ENCODE measurements around the gene DHCR24.
"Not testable (repeated sequence)": the region's sequence is repeated elsewhere in the genome, so short reads cannot be mapped to it uniquely, and the experiment has no call there.

DHCR24 gene

DNA sequence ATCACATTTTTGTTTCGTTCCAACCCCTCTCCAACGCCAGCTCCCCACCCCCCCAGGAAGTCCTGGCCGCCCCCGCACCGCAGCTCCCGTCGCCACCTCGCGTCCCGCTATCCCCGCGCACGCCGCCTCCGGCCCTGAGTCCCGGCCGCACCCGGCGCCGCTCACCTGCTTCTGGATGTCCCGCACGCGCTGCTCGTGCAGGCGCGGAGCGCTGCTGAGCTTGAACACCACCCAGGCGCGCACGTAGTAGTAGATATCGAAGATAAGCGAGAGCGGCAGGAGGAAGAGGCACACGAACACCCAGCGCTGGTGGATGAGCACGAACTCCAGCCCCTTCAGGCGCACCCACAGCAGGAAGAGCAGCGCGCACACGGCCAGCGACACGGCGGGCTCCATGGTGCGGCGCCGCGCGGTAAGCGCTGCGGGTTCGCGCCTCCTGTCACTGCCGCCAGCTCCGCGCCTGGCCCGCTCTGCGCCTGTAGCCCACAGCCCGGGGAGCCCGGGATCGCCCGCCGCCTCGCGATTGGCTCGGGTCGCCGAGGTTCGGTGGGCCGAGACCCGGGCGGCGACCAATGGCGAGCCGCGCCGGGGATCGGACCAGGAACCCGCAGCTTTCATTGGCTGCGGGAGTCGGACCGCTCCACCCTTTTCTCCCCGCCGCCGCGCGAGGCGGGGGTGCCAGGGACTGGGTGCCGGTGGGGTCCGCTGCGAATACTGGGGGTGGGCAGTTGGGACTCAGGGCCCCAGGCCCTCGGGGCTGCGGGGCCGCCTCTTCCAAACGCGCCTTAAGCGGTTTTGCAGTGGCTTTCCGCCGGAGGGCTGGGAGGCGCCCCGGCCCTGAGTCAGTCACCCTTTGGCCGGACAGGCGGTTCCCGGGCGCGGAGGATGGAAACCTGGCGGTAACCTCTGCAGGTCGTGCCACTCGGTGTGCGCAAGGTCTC is at the start of gene DHCR24:
Gene DHCR24 (minus strand): TSS at position 472 of the 941 bp plus-strand sequence. CDS start 76 bp downstream, at position 396.
- peaks cover 11% of the 10 kb centered on the region for H3K27me3 Mint-ChIP-seq (ENCODE audit: low read depth)
- H3K27ac Mint-ChIP-seq: peak within 1 kb of the TSS; percentile 87
- peaks cover 42% of the 10 kb centered on the region for H3K4me1 Mint-ChIP-seq (ENCODE audit: low read depth)
- H3K9me3 Mint-ChIP-seq: no peaks in the 10 kb centered on the region
- H3K36me3 Mint-ChIP-seq (ENCODE audit: low read depth): peaks cover 27% of the 10 kb centered on the region
- peak; percentile 90 for DNase-seq (ENCODE audit: low spot score)
- H3K4me3 Mint-ChIP-seq: peak within 1 kb of the TSS; percentile 97

DNA sequence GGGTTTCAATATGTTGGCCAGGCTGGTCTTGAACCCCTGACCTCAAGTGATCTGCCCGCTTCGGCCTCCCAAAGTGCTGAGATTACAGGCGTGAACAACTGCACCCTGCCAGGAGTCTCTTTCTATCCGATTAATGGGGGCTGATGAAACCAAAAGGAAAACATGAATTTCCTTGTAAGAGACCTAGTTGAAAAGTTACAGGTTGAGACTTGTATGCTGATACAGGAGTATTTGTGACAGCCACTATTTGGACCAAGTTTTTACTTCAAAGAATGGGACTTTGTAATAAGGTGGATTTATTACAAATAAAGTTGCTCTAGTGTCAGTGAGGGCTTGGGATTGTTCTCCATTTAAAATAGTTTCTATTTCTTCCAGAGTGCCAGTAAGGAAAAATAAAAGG is 49.8 kb upstream of the DHCR24 start:
- no peak for DNase-seq (ENCODE audit: low spot score)
- no peaks in the 10 kb centered on the region for H3K9me3 Mint-ChIP-seq
- no peaks in the 10 kb centered on the region for H3K4me1 Mint-ChIP-seq (ENCODE audit: low read depth)
- no peak overlapping the region for H3K4me3 Mint-ChIP-seq
- H3K27me3 Mint-ChIP-seq (ENCODE audit: low read depth): peaks cover 24% of the 10 kb centered on the region
- no peaks in the 10 kb centered on the region for H3K36me3 Mint-ChIP-seq (ENCODE audit: low read depth)
- no peak overlapping the region for H3K27ac Mint-ChIP-seq

DNA sequence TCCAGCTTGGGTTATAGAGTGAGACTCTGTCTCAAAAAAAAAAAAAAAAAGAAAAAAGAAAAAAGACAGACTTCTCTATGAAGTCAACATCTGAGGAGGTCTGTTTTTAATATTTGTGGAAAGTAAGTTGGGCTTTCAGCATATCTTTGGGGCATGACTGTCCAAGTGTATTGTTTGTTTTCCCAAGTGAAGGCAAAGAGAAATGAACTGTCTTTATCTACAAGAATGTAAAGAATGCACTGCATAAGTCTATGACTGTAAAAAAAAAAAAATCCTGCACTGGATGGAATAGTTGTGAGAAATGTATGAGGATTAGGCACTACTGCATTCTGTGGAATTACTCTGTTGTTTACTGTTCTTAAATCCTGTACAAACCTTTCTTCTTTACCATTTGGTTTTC is 47.9 kb upstream of the DHCR24 start:
- peaks cover 21% of the 10 kb centered on the region for H3K27me3 Mint-ChIP-seq (ENCODE audit: low read depth)
- no peaks in the 10 kb centered on the region for H3K9me3 Mint-ChIP-seq
- no peak overlapping the region for H3K4me3 Mint-ChIP-seq
- H3K36me3 Mint-ChIP-seq (ENCODE audit: low read depth): no peaks in the 10 kb centered on the region
- DNase-seq (ENCODE audit: low spot score): no peak
- H3K4me1 Mint-ChIP-seq (ENCODE audit: low read depth): no peaks in the 10 kb centered on the region
- no peak overlapping the region for H3K27ac Mint-ChIP-seq

DNA sequence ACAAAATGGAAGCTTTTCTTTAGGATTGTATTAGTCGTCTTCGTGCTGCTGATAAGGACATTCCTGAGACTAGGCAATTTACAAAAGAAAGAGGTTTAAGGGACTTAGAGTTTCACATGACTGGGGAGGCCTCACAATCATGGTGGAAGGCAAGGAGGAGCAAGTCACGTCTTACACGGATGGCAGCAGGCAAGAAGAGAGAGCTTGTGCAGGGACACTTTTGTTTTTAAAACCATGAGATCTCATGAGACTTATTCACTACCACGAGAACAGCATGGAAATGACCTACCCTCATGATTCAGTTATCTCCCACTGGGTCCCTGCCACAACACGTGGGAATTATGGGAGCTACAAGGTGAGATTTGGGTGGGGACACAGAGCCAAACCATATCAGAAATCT is 47.1 kb upstream of the DHCR24 start:
- not testable (repeated sequence) for H3K36me3 Mint-ChIP-seq (ENCODE audit: low read depth); H3K9me3 Mint-ChIP-seq; H3K4me3 Mint-ChIP-seq; H3K4me1 Mint-ChIP-seq (ENCODE audit: low read depth); DNase-seq (ENCODE audit: low spot score); H3K27ac Mint-ChIP-seq
- peaks cover 21% of the 10 kb centered on the region for H3K27me3 Mint-ChIP-seq (ENCODE audit: low read depth)

- no peaks in the 10 kb centered on the region for H3K9me3 Mint-ChIP-seq
- no peaks in the 10 kb centered on the region for H3K4me1 Mint-ChIP-seq (ENCODE audit: low read depth)
- no peak overlapping the region for H3K27ac Mint-ChIP-seq
- no peak overlapping the region for H3K4me3 Mint-ChIP-seq
- H3K36me3 Mint-ChIP-seq (ENCODE audit: low read depth): no peaks in the 10 kb centered on the region
- no peak for DNase-seq (ENCODE audit: low spot score)
- H3K27me3 Mint-ChIP-seq (ENCODE audit: low read depth): peaks cover 7% of the 10 kb centered on the region
Observed at GRCh38 chr1:54931275-54931840, 44.4 kb upstream of the DHCR24 start.

DNA sequence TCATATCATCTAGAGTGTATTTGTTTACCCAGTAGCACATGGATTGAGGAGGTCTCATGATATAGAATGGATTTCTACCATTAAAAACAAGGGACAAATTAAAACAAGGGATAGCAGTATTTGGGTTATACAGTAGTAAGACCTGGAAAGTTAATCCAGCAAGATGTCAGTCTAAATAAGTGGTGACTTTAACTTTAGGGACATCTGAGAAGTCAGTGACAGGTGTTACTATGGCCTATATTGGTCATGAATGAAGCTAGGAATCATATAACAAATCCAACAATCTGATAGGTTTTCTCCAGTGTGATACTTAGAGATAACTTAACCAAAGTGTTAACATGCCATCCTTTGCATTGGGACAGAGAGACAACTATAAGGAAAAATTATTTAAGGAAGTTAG is 42.7 kb upstream of the DHCR24 start:
- peaks cover 6% of the 10 kb centered on the region for H3K27me3 Mint-ChIP-seq (ENCODE audit: low read depth)
- H3K4me1 Mint-ChIP-seq (ENCODE audit: low read depth): no peaks in the 10 kb centered on the region
- no peaks in the 10 kb centered on the region for H3K36me3 Mint-ChIP-seq (ENCODE audit: low read depth)
- no peak overlapping the region for H3K4me3 Mint-ChIP-seq
- no peak overlapping the region for H3K27ac Mint-ChIP-seq
- no peak for DNase-seq (ENCODE audit: low spot score)
- no peaks in the 10 kb centered on the region for H3K9me3 Mint-ChIP-seq

DNA sequence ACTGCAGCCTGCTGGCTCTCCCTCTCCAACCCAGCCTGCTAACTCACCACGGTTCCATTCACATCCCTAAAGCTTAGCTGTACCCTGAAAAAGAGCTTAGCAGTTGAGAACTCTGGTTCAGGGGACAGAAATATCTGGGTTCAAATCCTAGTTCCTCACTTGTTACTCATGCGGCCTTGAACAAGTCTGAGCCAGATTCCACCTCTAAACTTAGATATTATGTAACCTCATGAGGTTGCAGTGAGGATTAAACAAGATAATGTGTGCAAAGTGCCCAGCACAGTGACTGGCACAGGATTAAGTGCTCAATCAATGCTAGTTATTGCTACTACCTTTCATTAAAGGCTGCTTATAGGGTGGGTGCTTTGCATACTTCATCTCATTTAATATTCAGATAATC is 41.3 kb upstream of the DHCR24 start:
- H3K36me3 Mint-ChIP-seq (ENCODE audit: low read depth): no peaks in the 10 kb centered on the region
- no peak overlapping the region for H3K27ac Mint-ChIP-seq
- peaks cover 6% of the 10 kb centered on the region for H3K27me3 Mint-ChIP-seq (ENCODE audit: low read depth)
- DNase-seq (ENCODE audit: low spot score): no peak
- H3K4me3 Mint-ChIP-seq: no peak overlapping the region
- H3K4me1 Mint-ChIP-seq (ENCODE audit: low read depth): no peaks in the 10 kb centered on the region
- no peaks in the 10 kb centered on the region for H3K9me3 Mint-ChIP-seq

DNA sequence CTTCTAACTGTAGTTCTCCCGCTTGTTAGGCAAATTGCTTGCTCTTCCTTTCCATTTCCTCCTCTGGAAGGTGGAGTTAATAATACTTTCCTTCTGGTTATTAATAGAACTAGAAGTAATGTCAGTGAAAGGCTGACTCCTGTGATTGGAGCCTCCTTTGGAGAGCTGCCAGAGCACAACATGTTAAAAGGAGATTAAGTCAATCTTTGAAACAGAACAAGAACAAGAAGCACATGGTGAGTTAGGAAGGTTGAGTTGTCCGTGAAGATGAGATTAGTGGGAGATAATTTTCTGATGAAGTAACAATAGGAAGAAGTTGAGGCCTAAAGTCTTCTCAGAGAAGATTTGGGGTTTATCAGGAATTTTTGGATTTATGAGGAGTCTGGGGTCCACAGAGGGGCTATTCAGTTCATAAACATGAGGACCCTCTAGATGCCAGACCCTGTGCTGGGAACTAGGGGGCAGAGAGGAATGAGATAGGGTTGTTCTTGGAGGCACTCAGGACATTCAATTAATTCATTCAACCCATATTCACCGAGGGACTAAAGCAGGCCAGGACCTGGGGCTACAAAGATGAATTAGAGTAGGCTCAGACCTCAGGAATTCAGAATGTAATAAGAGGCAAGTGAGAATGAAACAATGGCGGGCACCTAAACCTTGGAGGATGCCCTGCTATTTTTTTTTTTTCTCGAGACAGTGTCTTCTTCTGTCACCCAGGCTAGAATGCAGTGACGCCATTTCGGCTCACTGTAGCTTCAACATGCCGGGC is 40.7 kb upstream of the DHCR24 start:
- no peaks in the 10 kb centered on the region for H3K4me1 Mint-ChIP-seq (ENCODE audit: low read depth)
- no peaks in the 10 kb centered on the region for H3K9me3 Mint-ChIP-seq
- no peak for DNase-seq (ENCODE audit: low spot score)
- H3K27me3 Mint-ChIP-seq (ENCODE audit: low read depth): peaks cover 8% of the 10 kb centered on the region
- H3K4me3 Mint-ChIP-seq: no peak overlapping the region
- H3K36me3 Mint-ChIP-seq (ENCODE audit: low read depth): no peaks in the 10 kb centered on the region
- H3K27ac Mint-ChIP-seq: no peak overlapping the region

DNA sequence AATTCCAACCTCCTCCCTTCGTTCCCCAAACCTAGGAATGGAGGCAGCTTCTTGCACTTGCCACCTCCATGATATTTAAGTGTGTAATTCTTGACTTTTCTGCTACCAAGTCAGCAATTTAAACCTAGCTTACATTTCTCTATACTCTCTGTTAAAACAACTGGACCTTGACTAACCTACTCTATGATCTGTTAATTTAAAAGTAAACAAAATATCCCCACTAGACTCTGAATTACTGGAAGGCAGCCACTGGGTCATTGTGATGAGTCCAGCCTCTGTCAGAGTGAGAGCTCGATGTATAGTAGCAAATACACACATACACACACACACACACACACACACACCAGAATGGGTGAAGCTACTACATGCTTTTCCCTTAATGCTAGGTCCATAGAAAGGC is 40.0 kb upstream of the DHCR24 start:
- H3K4me1 Mint-ChIP-seq (ENCODE audit: low read depth): no peaks in the 10 kb centered on the region
- H3K9me3 Mint-ChIP-seq: no peaks in the 10 kb centered on the region
- peaks cover 12% of the 10 kb centered on the region for H3K27me3 Mint-ChIP-seq (ENCODE audit: low read depth)
- no peak overlapping the region for H3K27ac Mint-ChIP-seq
- H3K36me3 Mint-ChIP-seq (ENCODE audit: low read depth): no peaks in the 10 kb centered on the region
- no peak overlapping the region for H3K4me3 Mint-ChIP-seq
- no peak for DNase-seq (ENCODE audit: low spot score)

DNA sequence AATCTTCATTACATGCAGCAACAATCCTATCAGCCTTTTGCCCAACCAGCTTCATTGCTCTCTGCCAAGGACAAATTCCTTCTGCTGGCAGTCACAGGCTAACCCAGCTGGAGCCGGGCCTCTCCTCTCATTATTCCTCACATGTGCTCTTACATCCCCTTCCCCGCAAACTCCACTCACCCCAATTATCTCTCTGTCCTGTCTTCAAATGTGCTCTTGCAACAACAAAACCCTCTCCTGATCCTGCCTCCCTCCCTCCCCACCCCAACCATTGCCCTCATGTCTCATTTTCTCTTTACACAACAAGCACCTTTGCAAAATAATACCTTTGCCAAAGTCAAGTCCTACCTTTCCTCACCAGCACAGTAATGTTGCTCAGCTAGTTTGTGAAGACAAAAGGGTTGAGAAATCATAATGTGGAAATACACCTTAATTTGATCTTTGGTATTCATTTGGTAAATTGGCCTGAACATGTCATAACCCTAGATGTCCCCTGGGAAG is 36.0 kb upstream of the DHCR24 start:
- Mint-ChIP-seq H3K36me3 (ENCODE audit: low read depth) (no peaks in the 10 kb centered on the region), H3K4me3 (no peak overlapping the region), H3K27me3 (ENCODE audit: low read depth) (peaks cover 22% of the 10 kb centered on the region), H3K27ac (no peak overlapping the region), H3K9me3 (no peaks in the 10 kb centered on the region), H3K4me1 (ENCODE audit: low read depth) (no peaks in the 10 kb centered on the region)
- no peak for DNase-seq (ENCODE audit: low spot score)

- Mint-ChIP-seq H3K27me3 (ENCODE audit: low read depth) (peaks cover 22% of the 10 kb centered on the region), H3K4me3 (no peak overlapping the region), H3K27ac (no peak overlapping the region), H3K9me3 (no peaks in the 10 kb centered on the region), H3K36me3 (ENCODE audit: low read depth) (no peaks in the 10 kb centered on the region), H3K4me1 (ENCODE audit: low read depth) (no peaks in the 10 kb centered on the region)
- no peak for DNase-seq (ENCODE audit: low spot score)
Observed at GRCh38 chr1:54922040-54922761, 35.2 kb upstream of the DHCR24 start.

GRCh38 chr1:54919367-54920359 is 32.7 kb upstream of the DHCR24 start:
- Mint-ChIP-seq H3K9me3 (no peaks in the 10 kb centered on the region), H3K27me3 (ENCODE audit: low read depth) (peaks cover 22% of the 10 kb centered on the region), H3K27ac (no peak overlapping the region), H3K4me3 (no peak overlapping the region), H3K4me1 (ENCODE audit: low read depth) (no peaks in the 10 kb centered on the region), H3K36me3 (ENCODE audit: low read depth) (no peaks in the 10 kb centered on the region)
- DNase-seq (ENCODE audit: low spot score): no peak

- H3K36me3 Mint-ChIP-seq (ENCODE audit: low read depth); H3K4me3 Mint-ChIP-seq; H3K4me1 Mint-ChIP-seq (ENCODE audit: low read depth); H3K27me3 Mint-ChIP-seq (ENCODE audit: low read depth); H3K9me3 Mint-ChIP-seq; DNase-seq (ENCODE audit: low spot score); H3K27ac Mint-ChIP-seq: not testable (repeated sequence)
Observed at GRCh38 chr1:54911076-54911475, 24.1 kb upstream of the DHCR24 start.
